HG03159 (cell line): ENCODE data around the gene LRMDA.

Source experiments
- ATAC-seq: cut with Tn5 transposase; IDR thresholded peaks from one replicate; pipeline ENCODE4 v1.9.1; 2021; ENCODE audit warnings: mild to moderate bottlenecking, moderate library complexity; ENCODE audit not compliant: unreplicated experiment

Gene LRMDA

DNA sequence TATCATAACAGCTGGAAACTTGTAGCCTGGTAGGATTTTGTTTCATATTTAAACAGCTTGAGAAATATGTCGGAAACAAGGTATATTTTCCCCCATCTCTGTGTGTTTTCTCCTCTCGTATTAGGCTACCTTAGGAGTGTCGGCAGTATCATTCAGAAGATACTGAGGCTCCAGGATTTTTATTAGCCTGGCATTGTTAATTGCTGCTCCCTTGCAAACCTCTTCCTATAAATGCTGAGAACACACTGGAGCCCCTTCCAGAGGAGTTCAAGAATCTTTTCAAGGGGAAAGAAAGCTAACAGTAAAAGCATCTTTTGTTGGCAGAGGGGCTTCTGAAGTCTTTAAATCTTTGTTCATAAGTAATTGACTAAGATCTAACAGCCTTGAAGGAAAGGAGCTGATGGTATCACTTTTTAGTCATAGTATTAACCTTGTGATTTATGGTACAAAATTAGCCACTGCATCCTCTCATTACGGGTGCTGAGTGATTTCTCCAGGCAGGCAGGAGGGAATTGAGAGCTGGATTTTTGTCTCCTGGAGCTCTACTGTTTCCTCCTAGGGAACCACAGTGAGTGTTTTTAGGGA is 998.7 kb downstream of the LRMDA start:
- ATAC-seq: no peak

DNA sequence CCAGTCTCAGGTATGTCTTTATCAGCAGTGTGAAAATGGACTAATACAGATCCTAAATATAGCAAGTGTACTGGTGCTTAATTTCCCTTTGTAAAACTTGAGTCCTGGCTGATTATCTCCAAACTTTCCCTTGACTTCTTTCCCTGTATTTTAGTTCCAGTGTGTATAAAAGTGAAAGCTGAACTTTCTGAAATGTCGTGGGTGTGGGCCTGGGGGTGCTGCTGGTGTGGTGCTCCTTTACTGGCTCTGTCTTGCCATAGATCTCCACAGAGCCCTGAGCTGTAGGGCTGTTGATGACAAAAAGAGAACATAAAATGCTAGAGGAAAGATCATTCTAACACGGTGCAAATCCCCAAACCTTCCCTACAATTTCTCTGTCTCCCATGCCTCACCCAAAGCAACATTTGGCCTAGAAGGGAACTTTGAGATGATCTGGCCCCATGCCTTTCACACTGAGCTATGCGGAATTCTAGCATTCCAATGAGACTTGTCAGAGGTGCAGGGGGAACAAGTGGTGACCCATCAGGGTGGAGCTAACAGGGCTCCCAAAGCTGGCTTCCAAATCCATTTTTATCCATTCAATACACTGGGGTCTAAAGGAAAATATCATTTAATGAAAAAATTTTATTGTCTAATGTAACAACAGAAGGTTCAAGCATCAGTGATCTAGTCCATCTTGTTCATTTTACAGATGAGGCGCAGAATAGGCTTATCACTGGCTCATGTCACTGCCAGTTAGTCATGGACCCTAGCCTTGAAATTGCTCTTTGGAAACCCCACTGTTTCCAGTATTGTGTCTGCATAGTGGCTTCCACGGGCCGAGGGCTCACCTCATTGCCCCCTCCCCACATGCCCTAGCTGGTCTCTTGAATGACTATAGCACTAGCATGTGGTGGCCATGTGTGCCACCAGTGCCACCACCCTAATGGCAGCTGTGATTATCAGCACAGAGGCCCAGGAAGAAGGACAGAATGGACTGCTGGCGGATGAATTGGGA is 1000.9 kb downstream of the LRMDA start:
- ATAC-seq: no peak

GRCh38 chr10:76433161-76434005 is 1002.0 kb downstream of the LRMDA start:
- ATAC-seq: no peak

- no peak for ATAC-seq
Measured at GRCh38 chr10:76435157-76435556, 1003.7 kb downstream of the LRMDA start.

DNA sequence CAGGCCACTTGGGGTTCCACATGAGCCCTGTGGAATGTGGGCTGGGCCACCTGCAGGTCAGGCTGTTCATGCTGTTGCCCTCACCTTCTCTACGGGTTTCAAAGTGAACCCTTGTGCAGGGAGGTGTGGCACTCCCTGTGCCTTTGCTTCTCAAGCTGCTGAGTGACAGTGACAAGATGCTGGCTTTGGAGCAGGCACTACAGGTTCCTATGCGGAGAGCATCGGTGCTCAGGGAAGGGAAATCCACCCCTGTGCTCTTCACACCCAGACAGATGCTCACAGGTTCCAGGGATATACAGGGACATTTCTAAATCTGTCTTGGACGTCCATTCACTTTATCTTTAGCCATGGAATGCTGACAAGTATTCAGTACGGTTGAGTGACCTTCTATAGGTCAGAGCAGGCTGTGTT is 1005.0 kb downstream of the LRMDA start:
- no peak for ATAC-seq

DNA sequence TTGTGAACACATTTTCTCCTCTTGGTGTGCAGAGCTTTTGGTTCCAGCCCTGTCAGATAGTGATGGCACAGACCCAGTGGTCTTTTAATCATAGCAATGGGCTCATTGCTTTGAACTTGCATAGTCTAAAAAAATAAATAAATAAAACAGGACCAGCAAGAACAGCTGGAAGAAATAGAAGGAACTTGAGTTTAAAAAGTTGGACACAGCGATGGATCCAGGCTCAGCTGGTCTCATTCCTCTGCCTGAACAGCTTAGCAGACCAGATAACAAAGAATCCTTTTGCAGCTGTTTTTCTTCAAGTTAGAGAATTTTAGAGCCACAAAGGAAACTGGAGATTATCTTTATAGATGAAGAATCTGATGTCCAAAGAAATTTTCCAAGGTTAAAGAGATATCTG is 1005.6 kb downstream of the LRMDA start:
- ATAC-seq: no peak

GRCh38 chr10:76440426-76440825 is 1009.0 kb downstream of the LRMDA start:
- no peak for ATAC-seq

DNA sequence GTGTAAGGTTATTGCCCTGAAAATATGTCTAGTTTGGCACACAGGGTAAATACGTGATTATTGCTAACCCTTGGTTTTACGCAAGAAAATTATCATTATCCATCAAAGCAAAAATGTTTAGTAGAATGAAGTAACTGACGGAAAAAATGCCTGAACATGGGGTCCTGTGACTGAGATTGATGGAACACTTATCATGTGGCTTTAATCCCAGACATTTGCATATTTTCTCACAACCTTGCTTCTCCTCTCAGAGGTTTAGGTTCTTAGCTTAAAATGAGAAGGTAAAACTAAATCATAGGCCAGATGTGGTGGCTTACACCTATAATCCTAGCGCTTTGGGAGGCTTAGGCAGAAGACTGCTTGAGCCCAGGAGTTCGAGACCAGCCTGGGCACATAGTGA is 1010.7 kb downstream of the LRMDA start:
- ATAC-seq: no peak

GRCh38 chr10:76444034-76444800 is 1012.8 kb downstream of the LRMDA start:
- ATAC-seq: no peak

- no peak for ATAC-seq
Measured at GRCh38 chr10:76447578-76447977, 1016.2 kb downstream of the LRMDA start.

DNA sequence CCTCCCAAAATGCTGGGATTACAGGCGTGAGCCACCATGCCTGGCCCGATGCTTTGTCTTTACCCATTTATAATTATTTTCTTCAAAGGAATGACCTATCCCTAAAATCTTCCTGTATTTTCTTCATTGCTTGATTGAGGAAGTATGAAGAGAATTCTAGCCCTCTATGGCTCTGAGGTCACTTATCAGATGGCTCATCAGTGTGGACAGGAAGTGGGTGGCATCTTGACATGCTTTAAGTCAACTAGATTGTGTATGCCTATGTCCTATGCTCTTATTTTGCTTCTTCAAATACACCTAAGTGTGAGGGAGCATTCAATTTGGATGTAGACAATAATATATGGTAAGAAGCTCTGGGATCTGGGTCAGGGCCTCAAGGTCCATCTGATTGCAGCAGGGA is 1020.5 kb downstream of the LRMDA start:
- no peak for ATAC-seq

GRCh38 chr10:76453332-76453731 is 1021.9 kb downstream of the LRMDA start:
- no peak for ATAC-seq

DNA sequence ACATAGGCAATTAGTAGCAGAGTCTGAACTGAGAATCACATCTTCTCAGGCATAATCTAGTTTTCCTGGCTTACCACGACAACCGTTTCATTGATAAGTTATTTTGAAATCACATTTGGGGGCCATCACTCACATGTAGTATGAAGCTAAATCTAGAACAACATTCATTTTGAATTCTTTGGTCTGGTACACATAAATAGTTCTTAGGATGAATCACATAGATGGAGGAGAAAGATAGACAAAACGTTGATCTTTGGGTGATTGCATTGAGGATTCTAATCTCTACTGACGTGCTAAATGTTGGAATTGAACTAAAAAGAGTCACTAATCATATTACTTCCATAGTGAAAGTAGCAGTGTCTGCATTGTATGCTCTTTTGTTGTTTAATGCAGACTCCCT is 1022.6 kb downstream of the LRMDA start:
- ATAC-seq: no peak

DNA sequence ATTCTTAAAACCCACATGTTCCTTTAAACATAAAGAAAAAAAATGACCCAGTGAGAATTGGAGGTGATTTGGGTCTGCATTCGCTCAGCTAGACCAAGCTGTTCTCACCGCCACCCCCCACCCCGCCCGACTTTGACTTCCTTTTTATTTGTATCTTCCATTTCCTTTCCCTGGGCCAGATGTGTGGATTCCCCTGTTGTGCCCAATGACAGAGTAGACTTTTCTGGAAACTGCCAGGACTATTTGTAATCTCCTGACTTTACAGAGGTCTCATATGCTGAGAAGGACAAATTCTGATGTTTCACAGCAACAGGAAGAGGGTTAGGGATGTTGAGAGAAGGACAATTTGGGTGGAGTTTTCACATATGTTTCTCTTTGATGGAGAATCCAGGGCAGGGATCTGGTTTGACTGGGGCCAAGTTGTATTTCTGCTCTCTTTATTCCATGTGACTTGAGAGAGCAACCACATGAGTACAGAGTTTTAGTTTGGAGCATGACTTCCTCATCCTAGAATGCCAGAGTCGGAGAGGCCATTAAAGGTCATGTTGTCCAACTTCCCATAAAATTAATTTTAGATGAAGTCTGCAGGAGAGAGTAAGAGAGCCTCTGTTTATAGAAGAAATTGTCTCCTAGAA is 1023.2 kb downstream of the LRMDA start:
- no peak for ATAC-seq

- no peak for ATAC-seq
Measured at GRCh38 chr10:76456197-76456596, 1024.8 kb downstream of the LRMDA start.

DNA sequence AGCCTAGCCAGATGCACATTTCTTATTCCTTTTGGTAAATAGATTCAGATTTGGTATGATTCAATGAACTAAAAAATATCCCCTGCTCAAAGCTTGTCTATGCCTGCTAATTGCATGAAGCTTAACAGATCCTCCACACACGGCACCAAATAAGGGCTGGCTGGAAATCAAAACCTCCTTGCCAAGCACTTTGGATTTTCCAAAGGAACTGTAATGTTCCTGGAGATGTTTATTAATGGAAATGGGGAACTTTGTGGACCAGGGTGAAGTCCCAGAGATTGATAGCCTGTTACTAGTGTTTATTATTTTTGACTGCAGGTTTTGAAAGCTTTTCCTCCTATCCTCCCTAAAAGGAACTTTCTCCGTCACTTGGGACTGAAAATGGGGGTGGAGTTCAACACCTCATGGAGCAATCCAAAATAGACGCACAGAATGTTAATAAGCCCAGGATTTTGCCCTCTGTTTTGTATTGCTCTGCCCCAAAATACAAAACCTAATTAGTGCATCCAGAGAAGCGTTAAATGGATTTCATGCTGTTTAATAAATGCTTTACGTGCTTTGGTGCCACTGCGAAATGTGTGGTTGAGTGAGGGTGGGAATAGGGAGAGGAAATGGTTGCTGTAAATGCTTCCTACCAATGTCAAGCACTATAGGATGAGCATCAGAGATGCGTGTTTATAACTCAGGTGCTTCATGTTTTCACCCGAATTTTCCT is 1027.7 kb downstream of the LRMDA start:
- no peak for ATAC-seq

DNA sequence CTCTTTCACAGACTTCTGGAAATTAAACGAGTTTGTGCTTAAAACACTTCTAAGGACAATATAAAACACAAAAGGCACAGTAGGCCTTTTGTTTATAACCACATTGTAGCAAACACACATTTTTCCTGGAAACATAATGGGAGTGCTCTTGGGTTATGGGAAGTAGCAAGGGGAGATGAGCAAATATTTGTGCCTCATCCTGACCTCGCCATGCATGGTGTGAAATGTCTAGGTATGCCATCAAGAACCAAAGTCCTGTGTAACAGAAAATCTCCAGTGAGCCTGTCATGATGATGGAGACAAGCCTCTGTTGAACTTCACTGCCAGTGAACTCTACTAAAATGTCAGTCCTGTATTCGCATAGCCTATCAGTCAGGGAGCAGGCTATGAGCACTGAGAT is 1029.6 kb downstream of the LRMDA start:
- no peak for ATAC-seq

DNA sequence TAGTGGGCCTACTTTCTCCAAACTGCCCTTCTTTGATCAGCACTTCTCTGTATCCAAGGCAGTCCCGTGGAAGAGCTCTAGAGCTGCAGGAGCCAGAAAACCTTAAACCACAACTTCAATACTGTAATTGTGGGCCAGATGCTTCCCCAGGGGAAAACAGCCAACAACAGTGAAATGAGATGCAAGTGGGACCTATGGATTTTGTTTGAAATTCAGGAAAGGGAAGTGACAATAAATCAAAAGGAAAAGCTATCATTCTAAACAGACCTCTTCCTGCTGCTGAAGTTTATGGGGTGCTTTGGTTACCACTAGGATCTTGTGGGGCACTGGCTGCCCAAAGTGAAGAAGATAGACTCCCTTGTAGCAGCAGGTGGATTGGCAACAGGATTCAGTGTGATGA is 1031.7 kb downstream of the LRMDA start:
- ATAC-seq: no peak

GRCh38 chr10:76466836-76467503 is 1035.5 kb downstream of the LRMDA start:
- ATAC-seq: no peak
